T-helper 2 cell treated with Interferon-gamma antibody and Interleukin-4, amounts not matched to agents 100 ng/mL and 5 ng/mL, for 36 hours (primary cell): ENCODE data around the gene DNHD1. TPM values are rescaled to one million over a fixed set of nuclear protein-coding genes. Genes with fewer than 3 reads are reported as not detected.

Experiments
- intact Hi-C: fragments of 100-400 bp; cut with micrococcal nuclease; formaldehyde crosslinking; loops from one replicate; pipeline ENCODE4 v1.15.1; 2023
- total RNA-seq: library from RNA; stranded (reverse); gene quantifications from 2 replicates; pipeline ENCODE4 v1.2.3, GENCODE V29; 2022

Gene DNHD1
- total RNA-seq, 1 donor from 2014 or later: 20.1 TPM

DNA sequence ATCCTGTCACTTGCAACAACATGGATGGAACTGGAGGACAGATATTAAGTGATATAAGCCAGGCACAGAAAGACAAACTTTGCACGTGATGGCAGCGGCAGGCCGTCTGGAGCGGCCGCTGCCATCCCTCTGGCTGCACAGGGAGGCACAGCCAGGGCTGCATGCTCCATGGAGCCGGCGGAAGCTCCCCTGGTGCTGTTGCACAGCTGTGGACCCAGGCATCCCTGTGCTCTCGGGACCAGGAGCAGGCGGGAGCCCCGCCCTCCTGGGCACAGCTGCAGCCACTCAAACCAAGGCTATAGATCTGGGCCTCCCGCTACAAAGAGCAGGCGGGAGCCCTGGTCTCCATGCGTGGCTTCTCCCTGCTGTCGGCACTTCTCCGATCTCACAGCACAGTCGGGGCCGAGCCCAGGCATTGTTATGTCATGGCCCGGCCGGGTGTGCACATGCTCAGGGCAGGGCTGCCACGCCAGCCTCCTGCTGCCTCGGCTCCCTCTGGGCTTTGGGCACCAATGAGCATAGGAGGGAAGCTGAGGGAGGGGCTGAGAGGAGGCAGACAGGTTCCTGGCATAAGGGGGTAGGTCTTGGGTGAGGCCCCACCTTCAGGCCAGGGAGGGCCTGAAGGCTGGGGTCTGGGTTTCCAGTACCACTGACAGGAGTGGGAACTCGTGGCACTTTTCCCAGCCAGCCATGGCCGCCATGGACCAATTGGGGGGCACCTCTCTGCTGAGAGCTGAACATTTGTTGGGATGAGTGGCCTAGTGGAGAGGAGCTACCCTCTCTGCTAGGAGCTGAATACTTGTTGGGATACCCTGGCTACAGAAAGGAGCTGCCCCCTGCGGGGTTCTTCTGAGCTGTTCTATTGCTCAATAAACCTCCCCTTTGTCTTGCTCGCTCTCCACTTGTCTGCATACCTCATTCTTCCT, 89.6 kb downstream of the DNHD1 start:
- intact Hi-C loops: no loop called here

DNA sequence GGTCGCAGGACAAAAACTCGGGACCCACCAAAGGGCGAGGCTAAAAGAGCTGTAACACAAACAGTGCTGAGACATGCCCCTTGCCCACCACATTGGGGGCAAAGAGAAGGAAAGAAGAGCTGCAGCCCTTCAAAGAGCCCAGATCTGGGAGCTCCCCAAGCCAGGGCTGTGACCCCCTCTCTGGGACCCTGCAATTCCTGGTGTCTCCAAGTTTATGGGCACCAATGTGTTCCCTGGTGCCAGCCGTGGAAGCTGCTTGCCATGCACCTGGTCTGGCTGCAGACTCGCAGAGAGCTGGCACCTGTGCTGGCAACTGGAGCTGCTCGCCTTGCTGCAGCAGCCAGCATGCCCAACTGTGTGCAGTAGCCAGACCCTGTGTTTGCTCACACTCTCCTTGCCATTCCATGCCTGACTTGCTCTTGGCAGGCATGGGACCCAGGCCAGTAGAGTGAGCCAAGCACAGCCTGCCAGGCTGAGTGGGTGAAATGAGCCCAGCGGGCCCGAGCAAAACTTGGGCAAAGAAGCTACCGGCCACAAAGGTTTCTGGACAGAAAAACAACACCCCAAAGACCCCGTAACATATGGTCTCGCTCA, 90.4 kb downstream of the DNHD1 start:
- intact Hi-C loops: no loop called here

DNA sequence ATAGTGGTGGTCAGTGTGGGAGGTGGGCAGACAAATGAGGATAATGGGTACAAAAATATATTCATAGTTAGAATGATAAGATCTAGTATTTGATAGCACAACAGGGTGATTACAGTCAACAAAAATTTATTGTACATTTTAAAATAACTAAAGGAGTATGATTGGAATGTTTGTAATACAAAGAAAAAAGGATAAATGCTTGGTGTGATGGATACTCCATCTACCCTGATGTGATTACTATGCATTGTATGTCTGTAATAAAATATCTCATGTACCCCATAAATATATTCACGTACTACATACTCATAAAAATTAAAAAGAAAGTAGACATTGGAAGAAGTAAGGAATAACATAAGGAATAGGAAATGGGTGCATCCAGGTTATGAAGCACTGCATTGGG, 90.9 kb downstream of the DNHD1 start:
- intact Hi-C loops: no loop called here

DNA sequence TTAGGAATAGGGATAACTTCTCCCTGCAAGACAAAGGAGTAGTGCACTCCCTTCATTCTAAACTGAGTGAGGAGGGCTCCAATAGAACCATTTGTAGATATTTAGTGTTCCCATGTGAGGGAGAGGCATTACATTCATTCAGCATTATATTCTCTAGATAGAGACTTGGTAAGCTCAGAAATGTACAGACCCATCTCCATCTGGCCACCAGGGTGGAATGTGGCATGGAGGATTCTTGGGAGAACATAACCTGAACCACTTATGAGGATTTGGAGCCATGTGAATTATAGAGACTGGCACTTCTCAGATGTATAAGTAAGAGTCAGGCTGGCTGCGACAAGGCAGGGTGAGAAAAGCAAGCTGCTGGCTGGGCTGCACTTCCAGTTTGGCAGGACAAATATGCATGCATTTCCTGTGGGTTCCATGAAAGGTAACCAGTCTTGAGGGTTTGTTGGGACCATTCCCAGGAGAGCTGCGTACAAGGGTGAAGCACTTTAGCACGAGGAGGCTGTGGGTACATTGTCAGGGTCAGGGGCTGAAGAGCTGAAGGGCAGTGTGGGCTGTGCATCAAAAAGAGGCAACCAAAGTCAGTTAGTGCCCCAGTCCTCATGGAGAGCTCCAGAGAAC, 97.2 kb downstream of the DNHD1 start:
- intact Hi-C loops: no loop called here

DNA sequence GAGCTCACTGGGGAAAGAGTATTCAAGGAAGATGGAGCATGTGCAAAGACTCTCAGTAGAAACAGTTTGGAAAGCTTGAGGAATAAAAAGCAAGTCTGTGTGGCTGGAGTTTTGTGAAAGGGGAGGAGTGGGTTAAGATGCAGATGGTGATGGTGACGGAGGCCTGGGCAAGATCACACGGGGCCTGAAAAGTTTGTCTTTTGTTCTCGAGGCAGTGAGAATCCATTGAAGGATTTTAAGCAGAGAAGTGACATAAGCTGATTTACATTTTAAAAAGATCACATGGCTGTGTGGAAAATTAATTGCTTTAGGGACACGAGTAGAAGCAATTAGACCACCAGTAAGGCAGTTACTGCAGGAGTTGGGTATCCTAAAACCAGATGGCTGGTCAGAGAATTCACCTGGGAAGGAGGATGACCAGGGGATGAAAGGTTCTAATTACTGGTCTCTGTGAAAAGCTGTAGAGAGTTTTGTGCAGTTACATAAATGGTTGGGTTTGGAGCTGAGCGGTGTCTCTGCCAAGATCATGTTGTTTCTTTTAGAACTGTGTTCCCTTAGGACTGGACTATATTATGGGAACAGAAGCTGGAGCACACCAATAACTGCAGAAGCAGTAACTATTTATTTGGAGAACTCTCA, 99.3 kb downstream of the DNHD1 start:
- intact Hi-C loops: no loop called here

DNA sequence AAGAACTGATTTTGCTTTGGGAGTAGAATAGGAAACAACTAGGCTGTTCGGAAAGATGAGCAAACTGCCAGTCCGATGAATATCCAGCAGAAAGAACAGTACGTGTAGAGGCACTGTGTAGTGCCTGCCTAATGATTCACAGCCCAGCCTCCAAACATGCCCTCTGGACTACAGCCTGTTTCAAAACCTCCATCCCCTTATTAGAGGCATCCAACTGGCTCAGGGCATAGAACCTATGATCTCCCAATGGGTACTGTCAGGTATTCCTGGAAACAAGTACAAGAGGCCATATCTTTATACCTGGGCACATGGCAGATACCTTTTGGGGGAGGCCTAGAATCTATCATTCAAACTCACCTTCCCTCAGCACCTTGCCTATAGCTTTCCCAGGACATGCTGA, 101.5 kb downstream of the DNHD1 start:
- intact Hi-C loops: no loop called here

DNA sequence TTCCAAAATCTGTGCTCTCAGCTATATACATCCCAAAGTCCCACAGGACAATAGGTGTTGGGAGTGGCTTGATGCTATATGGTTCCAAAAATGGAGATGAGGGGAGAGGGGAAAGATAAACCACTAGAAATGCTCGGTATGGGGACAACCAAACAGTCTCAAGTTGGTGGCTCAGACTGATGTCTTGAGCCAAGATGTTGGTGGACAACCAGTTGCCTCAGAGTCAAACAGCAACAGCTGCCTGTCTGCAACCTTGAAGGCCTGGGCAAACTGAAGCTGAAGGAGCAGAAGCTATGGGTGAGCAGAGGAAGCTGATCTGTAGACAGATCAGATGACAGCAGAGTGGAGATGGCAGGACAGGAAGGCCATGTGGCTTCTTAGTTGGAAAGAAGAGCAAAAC, 102.4 kb downstream of the DNHD1 start:
- intact Hi-C loops: no loop called here

DNA sequence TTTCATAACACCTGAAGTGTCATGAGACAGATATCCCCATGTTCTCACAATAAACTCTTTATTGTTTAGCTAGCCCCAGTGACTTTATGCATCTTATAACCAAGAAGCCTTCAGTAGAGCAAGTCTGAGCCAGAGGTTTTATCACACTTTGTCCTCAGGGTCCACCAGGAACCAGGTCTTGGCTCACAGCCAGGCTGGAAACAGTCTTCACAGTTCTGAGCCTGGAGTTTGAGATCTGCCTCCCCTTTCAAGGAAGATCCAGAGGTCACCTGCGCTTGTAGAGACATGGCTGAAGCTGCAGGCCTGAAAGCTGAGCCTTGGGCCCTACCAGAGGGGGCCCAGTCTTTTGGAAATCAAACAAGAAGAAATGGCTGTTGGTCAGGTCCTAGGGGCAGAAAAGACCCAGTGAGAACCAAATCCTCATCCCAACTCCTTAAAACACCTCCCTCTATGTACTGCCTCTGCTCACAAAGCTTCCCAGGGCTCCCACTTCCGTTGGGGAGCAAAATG, 102.9 kb downstream of the DNHD1 start:
- intact Hi-C loops: loop anchor here (5.0 kb wide), 3 partner anchors 147 to 1387 kb away; partner anchors contain the start of gene EIF3F

DNA sequence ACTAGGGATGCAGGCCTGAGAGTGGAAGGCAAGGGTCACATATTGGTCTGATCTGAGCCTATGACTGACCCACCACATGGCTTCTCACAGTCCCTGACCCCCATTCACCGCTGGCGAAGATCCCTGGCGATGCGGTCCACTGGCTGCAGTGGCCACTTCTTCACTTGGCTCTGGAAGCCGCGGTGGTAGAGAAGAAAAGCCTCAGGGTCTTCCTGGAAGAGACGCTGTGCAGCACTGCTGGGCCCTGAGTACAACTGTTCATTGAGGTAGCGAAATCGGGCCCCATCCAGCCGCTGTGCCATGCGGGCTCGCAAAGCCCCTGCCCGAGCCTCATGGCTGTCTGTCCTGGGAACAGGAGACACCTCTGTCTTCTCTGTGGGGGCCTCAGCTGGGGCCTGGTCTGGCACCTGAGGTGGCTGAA, 104.0 kb downstream of the DNHD1 start:
- intact Hi-C loops: loop anchor here (5.0 kb wide), 3 partner anchors 146 to 1386 kb away; partner anchors contain the start of gene EIF3F

DNA sequence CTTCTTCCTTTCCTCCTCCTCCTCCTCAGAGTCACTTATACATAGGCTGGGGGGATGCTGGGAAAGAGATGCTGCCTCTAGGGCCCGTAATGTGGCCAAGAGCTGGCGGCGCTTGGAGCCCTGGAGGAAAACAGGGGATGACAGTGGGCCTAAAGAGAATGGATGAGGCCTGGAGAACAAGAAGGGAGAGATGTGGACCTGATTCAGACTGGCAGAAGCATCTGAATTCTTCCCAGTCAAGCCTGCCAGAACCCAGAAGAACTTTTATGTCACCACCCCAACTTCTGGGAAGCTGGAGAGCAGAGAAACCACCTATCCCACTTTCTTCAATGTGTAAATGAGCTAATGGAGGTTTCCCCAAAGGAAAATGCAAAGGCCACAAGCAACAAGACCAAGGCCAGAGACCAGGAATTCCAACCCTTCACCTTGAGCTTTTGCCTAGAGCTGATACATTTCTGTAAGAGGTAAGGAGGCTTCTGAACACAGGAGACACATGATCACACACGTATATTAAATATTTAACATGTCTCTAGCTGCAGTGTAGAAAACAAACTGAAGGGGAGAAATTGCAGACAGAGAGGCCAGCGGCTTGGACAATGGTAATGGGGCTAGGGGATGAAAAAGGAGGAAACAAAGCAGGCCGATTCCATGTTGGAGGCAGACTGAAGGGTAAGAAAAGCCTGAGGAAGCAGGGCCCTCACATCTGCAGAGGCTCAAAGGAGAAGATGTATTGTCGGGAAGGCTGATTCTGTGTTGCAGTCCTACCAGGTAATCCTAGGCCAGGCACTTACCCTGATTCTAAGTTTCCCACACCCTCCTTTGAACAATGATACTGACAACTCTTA, 105.2 kb downstream of the DNHD1 start:
- intact Hi-C loops: loop anchor here (2.0 to 5.0 kb wide), 4 partner anchors 145 to 1385 kb away; partner anchors contain the start of genes EIF3F and FHIP1B

DNA sequence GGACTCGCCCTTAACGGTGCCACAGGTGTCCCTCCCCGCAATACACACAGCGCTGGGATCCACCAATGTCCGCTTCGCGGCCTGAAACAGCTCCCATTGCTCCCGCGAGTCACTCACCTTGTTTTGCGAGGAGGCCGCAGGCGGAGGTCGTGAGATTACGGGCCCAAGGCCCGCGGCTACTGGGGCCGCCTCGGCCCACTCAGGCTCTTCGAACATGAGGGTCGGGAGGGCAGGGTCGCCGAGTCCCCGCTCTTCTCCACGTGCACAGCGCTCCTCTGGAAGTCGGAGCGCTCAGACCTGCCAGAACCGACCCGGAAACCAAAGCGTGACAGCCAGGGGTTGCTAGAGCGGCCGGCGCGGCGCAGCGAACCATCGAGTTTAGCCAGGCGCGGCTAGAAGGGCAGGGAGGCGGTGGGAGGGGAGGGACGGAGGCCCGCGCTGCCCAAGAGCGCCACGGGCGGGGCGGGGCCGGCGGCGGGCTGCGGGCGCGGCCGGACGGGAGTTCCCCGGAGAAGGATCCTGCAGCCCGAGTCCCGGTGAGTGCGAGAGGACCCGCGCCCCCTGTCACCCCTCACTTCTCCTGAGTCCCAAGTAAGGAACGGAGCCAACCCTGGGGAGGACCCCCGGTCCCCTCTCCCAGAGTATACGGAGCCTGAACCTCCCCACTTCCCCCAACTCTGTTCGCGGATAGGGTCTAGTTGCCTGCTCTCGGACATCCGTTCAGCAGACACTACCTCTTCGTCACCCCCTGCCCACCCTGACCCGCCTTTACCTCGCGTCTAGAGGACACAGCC, 106.4 kb downstream of the DNHD1 start, which contains the start of the genes ILK and RRP8:
TSS of gene ILK (plus strand) at position 488 of the 794 bp plus-strand sequence. CDS start 498 bp downstream, outside the sequence.
TSS of gene RRP8 (minus strand) at position 330 of the 794 bp plus-strand sequence. CDS start at position 216, 114 bp downstream.
- intact Hi-C loops: loop anchor here (1.0 to 5.0 kb wide), 10 partner anchors 9 to 1384 kb away; partner anchors contain the start of genes ARFIP2, EIF3F, FHIP1B and MRPL17

DNA sequence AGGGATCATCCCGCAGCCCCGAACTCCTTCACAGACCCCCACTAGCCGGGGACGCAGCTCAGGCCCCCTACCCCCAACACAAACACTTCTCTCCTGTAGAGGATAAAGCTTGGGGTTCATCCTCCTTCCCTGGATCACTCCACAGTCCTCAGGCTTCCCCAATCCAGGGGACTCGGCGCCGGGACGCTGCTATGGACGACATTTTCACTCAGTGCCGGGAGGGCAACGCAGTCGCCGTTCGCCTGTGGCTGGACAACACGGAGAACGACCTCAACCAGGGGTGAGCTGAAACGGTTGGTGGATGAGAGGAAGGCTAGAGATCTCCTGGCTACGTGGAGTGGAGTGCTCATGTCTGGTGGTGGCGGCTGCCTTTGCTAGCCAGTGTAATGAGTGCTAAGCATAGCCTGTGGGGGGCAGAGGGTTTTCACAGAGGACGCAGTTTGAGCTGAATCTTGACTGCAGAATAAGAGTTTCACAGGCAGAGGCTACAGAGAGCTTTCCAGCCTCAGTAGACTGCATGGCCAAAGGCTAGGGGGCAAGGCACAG, 107.1 kb downstream of the DNHD1 start:
- intact Hi-C loops: loop anchor here (1.0 to 5.0 kb wide), 7 partner anchors 15 to 1383 kb away; partner anchors contain the start of genes ARFIP2, EIF3F, SMPD1 and TIMM10B

DNA sequence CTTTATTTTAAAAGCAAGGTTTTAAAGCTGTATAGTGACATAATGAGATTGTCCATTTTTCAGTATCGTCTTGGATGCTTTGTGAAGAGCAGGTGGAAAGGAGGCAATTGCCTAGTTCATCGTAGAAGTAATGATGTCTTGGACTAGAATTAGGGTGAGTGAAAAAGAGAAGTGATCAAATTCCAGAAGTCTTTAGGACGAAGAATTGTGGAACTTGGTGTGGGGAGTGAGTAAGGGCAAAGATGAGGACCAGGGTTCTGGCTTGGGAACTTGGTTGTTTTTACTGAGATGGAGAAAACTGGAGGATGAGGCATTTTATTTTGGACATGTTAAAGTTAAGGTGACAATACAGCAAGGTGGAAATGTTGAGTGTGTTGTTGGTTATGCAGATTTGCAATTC, 107.7 kb downstream of the DNHD1 start:
- intact Hi-C loops: loop anchor here (1.0 to 5.0 kb wide), 7 partner anchors 15 to 1383 kb away; partner anchors contain the start of genes ARFIP2, EIF3F, SMPD1 and TIMM10B

DNA sequence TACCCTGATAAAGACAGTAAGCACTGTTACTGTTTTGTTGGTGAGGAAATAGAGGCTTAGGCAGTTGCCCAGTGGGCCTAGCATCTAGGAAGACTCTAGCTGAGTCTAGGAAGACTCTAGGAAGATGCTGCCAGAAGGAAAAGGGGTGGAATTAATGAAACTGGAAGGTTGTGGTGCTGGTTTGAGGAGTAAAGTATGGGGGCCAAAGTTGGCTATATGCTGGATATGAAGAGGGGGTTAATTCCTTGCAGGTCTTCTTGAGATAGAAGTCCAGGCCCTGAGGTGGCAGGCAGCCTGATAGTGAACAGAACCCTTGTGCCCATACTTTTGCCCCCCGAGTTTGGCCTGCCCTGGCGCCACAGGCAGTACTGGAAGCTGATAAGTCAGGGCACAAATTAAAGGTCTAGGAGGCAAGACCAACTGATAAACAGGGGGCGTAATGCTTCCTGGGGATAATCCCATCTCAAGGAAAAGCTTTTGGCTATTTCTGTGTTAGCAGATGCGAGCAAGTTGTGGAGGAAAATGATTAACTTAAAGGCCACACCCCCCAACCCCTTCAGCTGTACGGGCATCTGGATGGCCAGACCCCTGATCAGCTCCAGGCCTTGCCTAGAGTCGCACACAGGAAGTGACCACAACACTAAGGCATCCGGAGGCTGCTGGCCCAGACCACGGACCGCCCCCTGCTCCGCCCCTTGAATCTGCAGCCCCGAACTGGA, 109.5 kb downstream of the DNHD1 start:
- intact Hi-C loops: no loop called here

DNA sequence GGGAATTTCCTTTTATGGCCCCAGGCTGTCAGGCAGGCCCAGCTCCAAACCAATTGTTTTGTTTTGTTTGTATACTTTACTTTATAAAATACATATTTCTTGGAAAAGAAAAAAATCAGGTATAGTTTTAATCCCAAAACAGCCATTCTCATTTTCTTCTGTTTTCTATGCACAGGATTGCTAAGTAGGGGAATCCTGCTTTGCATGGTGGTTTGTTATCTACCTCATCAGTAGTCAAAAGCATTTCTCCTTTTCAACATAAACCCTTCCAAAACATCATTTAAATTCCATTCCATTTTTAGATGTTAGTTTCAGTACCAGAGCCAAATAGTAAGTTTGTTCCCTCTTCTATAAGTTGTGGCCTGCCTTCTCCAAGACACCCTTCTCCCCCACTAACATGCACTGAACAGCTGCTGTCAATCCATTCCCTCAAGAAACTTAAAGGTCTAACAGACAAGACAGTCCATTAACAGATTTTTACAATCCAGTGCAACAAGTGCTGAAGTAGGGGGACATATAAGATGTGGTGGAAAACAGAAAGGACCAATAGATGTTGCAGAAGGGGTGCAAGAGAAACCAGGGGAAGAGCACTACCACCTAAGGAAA, 110.2 kb downstream of the DNHD1 start:
- intact Hi-C loops: no loop called here

DNA sequence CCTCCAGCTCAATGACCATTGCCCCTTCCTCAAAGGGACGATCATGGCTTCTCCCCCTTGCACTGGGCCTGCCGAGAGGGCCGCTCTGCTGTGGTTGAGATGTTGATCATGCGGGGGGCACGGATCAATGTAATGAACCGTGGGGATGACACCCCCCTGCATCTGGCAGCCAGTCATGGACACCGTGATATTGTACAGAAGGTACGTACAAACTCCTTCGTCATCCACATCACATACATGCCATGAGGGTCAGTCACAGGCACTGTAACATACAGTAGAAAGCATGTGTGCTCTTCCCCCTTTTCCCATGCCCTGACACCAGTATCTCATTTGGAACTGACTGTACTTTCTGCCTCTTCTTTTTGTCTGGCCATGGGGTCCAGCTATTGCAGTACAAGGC, 110.9 kb downstream of the DNHD1 start:
- intact Hi-C loops: no loop called here

DNA sequence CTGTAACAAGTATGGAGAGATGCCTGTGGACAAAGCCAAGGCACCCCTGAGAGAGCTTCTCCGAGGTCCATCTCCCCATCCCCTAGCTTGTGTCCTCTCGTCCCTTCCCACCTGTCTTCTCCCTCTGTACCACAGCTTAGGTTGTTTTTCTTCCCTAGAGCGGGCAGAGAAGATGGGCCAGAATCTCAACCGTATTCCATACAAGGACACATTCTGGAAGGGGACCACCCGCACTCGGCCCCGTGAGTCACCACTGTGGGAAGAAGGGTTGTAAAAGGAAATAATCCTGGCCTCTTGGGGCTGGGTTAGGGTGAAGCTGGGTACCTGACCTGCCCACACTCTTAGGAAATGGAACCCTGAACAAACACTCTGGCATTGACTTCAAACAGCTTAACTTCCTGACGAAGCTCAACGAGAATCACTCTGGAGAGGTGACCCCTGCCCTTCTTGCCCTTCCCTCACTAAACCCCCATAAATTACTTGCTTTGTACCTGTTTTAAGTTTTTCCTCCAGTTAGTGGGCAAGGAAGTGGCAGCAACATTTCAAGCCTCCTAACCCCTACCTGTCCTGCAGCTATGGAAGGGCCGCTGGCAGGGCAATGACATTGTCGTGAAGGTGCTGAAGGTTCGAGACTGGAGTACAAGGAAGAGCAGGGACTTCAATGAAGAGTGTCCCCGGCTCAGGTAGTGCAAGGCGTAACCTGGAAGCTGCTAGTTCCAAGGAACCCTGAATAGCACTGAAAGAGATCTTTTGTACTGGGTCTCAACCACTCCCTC, 111.8 kb downstream of the DNHD1 start:
- intact Hi-C loops: no loop called here
